H1 (cell line): ENCODE measurements around the gene AGRP. TPM values are rescaled to one million over a fixed set of nuclear protein-coding genes. Genes with fewer than 3 reads are reported as not detected.

Experiments used
- CTCF ChIA-PET: fragments of 300-600 bp; sonication (Branson Sonifier 250); formaldehyde crosslinking; loops from one replicate; lab custom pipeline; 2021; ENCODE audit not compliant: partially characterized antibody; lab: Charles Lee
- POLR2A ChIA-PET: fragments of 300-600 bp; sonication (Branson Sonifier 250); formaldehyde crosslinking; loops from one replicate; lab custom pipeline; 2021; ENCODE audit warnings: inconsistent platforms; ENCODE audit not compliant: partially characterized antibody; lab: Charles Lee
- DNase-seq, 2 experiments: peaks; one replicate each; pipeline versions ENCODE4 v3.0.0 to v3.0.0-alpha.2; 2010 to 2022; ENCODE audit warnings: low spot score in 2 of 2, low read depth in 1 of 2, mixed read lengths in 1 of 2
- FAIRE-seq: peaks from 2 replicates; lab custom pipeline; 2011; peaks lifted over from hg19 to GRCh38; lab: Jason Lieb, UNC
- H2AFZ ChIP-seq: 2 replicates; pipeline ENCODE4 v1.8.1; 2012; ENCODE audit warnings: low read length, inconsistent platforms
- H2AK5ac ChIP-seq: 2 replicates; pipeline ENCODE4 v1.6.1; 2013; ENCODE audit warnings: low read depth, low read length
- H2BK120ac ChIP-seq: replicated peaks from 2 replicates; pipeline ENCODE3; 2013; ENCODE audit warnings: low read depth, low read length, inconsistent platforms
- H2BK12ac ChIP-seq: 2 replicates; pipeline ENCODE4 v1.6.1; 2013; ENCODE audit warnings: low read depth, low read length
- H2BK15ac ChIP-seq: 2 replicates; pipeline ENCODE4 v1.6.1; 2013; ENCODE audit warnings: low read length
- H2BK20ac ChIP-seq: 2 replicates; pipeline ENCODE4 v1.6.1; 2013; ENCODE audit warnings: low read length
- H2BK5ac ChIP-seq: 2 replicates; pipeline ENCODE4 v1.6.1; 2013; ENCODE audit warnings: low read depth, low read length
- H3K14ac ChIP-seq: 2 replicates; pipeline ENCODE4 v1.6.1; 2013; ENCODE audit warnings: inconsistent platforms; ENCODE audit not compliant: insufficient read length
- H3K18ac ChIP-seq: 2 replicates; pipeline ENCODE4 v1.6.1; 2013; ENCODE audit warnings: low read length; ENCODE audit errors: extremely low read depth
- H3K23ac ChIP-seq: 2 replicates; pipeline ENCODE4 v1.6.1; 2013; ENCODE audit warnings: inconsistent platforms; ENCODE audit not compliant: insufficient read length
- H3K23me2 ChIP-seq: 2 replicates; pipeline ENCODE4 v1.6.1; 2013; ENCODE audit warnings: low read depth, low read length
- H3K27ac ChIP-seq: 2 replicates; pipeline ENCODE4 v1.6.1; 2011; ENCODE audit warnings: low read depth, low read length, inconsistent platforms
- H3K27me3 ChIP-seq, 4 experiments: replicated peaks in 1 of 4; 1 replicate in 1 of 4; 2 replicates in 3 of 4; pipeline versions ENCODE4 v1.6.1 to v1.8.1; 2011 to 2013; ENCODE audit warnings: low read length in 3 of 4, mild to moderate bottlenecking in 3 of 4, inconsistent platforms in 2 of 4, mixed read lengths in 2 of 4, moderate library complexity in 1 of 4; ENCODE audit not compliant: control insufficient read depth in 3 of 4, insufficient read depth in 3 of 4; ENCODE audit errors: extremely low read depth in 1 of 4
- H3K36me3 ChIP-seq, 4 experiments: 2 replicates each; pipeline versions ENCODE4 v1.6.1 to v1.8.1; 2011 to 2013; ENCODE audit warnings: mild to moderate bottlenecking in 4 of 4, low read length in 3 of 4, moderate library complexity in 2 of 4, control low read depth in 1 of 4, inconsistent platforms in 1 of 4; ENCODE audit not compliant: insufficient read depth in 4 of 4, control insufficient read depth in 2 of 4
- H3K4ac ChIP-seq: replicated peaks from 2 replicates; pipeline ENCODE3; 2013; ENCODE audit warnings: low read length, low read depth, mixed read lengths, inconsistent platforms; ENCODE audit not compliant: insufficient read length
- H3K4me1 ChIP-seq, 4 experiments: replicated peaks in 1 of 4; 1 replicate in 1 of 4; 2 replicates in 3 of 4; pipeline versions ENCODE4 v1.6.1 to v1.8.1; 2011 to 2013; ENCODE audit warnings: low read length in 3 of 4, inconsistent platforms in 2 of 4, mixed read lengths in 1 of 4; ENCODE audit not compliant: insufficient read depth in 4 of 4, control insufficient read depth in 3 of 4
- H3K4me2 ChIP-seq, 2 experiments: 2 replicates each; pipeline versions ENCODE4 v1.6.1 to v1.8.1; 2011 to 2013; ENCODE audit warnings: low read depth in 2 of 2, low read length in 2 of 2, control low read depth in 1 of 2, inconsistent platforms in 1 of 2, mild to moderate bottlenecking in 1 of 2; ENCODE audit not compliant: insufficient read depth in 1 of 2
- H3K4me3 ChIP-seq, 4 experiments: fragments of 200-600, 300-600 bp in 1 of 4; sonication (generic), shearing (Covaris generic), sonication (Bioruptor Twin) in 1 of 4; 2 replicates each; pipeline versions ENCODE4 v1.5.1 to v1.8.1; 2011 to 2016; ENCODE audit warnings: low read length in 4 of 4, low read depth in 3 of 4, control low read depth in 2 of 4, inconsistent platforms in 2 of 4, mild to moderate bottlenecking in 2 of 4, mixed read lengths in 1 of 4, moderate library complexity in 1 of 4; ENCODE audit not compliant: insufficient read depth in 2 of 4; ENCODE audit errors: extremely low read depth in 1 of 4
- H3K56ac ChIP-seq: replicated peaks from 2 replicates; pipeline ENCODE3; 2013; ENCODE audit warnings: low read depth, mild to moderate bottlenecking, mixed read lengths, low read length, inconsistent platforms; ENCODE audit not compliant: insufficient read length
- H3K79me1 ChIP-seq: 2 replicates; pipeline ENCODE4 v1.6.1; 2013; ENCODE audit warnings: low read depth, low read length, control low read depth
- H3K79me2 ChIP-seq, 2 experiments: 2 replicates each; pipeline versions ENCODE4 v1.6.1 to v1.8.1; 2012 to 2013; ENCODE audit warnings: low read length in 2 of 2, mild to moderate bottlenecking in 2 of 2, inconsistent platforms in 1 of 2; ENCODE audit not compliant: insufficient read depth in 2 of 2, control insufficient read depth in 1 of 2
- H3K9ac ChIP-seq, 4 experiments: replicated peaks in 1 of 4; 1 replicate in 1 of 4; 2 replicates in 3 of 4; pipeline versions ENCODE4 v1.6.1 to v1.8.1; 2011 to 2013; ENCODE audit warnings: low read depth in 3 of 4, low read length in 3 of 4, control low read depth in 2 of 4, mild to moderate bottlenecking in 2 of 4, moderate library complexity in 2 of 4, inconsistent platforms in 1 of 4; ENCODE audit errors: extremely low read depth in 1 of 4
- H3K9me3 ChIP-seq, 2 experiments: 2 replicates each; pipeline versions ENCODE4 v1.6.1 to v1.8.1; 2012 to 2013; ENCODE audit warnings: mild to moderate bottlenecking in 2 of 2, moderate library complexity in 2 of 2, control low read depth in 1 of 2, inconsistent platforms in 1 of 2, low read depth in 1 of 2, low read length in 1 of 2, mixed read lengths in 1 of 2; ENCODE audit not compliant: insufficient read depth in 2 of 2
- H4K20me1 ChIP-seq, 2 experiments: replicated peaks in 1 of 2; 2 replicates each; pipeline versions ENCODE3 to v1.8.1; 2011 to 2013; ENCODE audit warnings: inconsistent platforms in 2 of 2, low read length in 2 of 2, mild to moderate bottlenecking in 1 of 2; ENCODE audit not compliant: insufficient read depth in 2 of 2, control insufficient read depth in 1 of 2
- H4K5ac ChIP-seq: 2 replicates; pipeline ENCODE4 v1.6.1; 2013; ENCODE audit warnings: low read length, low read depth, mixed read lengths, inconsistent platforms; ENCODE audit not compliant: insufficient read length
- H4K8ac ChIP-seq: 2 replicates; pipeline ENCODE4 v1.8.0; 2013; ENCODE audit warnings: mild to moderate bottlenecking, moderate library complexity, low read length, inconsistent platforms; ENCODE audit not compliant: insufficient read depth; ENCODE audit errors: extremely low read depth
- H4K91ac ChIP-seq: replicated peaks from 2 replicates; pipeline ENCODE3; 2013; ENCODE audit warnings: low read length, mixed read lengths, inconsistent platforms; ENCODE audit not compliant: insufficient read length
- CBX5 ChIP-seq: fragments of 300-800, 300-1000 bp; sonication (generic); IDR thresholded peaks from 2 replicates; pipeline ENCODE4 v1.7.1; 2016; ENCODE audit warnings: antibody characterized with exemption, low read length, low read depth
- CHD1 ChIP-seq: IDR thresholded peaks from 2 replicates; pipeline ENCODE4 v1.6.1; 2012; ENCODE audit warnings: low read depth, low read length, improper control_type of control experiment
- CREB1 ChIP-seq: IDR thresholded peaks from 2 replicates; pipeline ENCODE4 v1.6.1; 2012; ENCODE audit warnings: inconsistent platforms
- EGR1 ChIP-seq: IDR thresholded peaks from 2 replicates; pipeline ENCODE4 v1.6.1; 2011; ENCODE audit warnings: low read depth, low read length, borderline replicate concordance
- EP300 ChIP-seq, 2 experiments: IDR thresholded peaks; 1 replicate in 1 of 2; 2 replicates in 1 of 2; pipeline ENCODE4 v1.6.1; 2011 to 2012; ENCODE audit warnings: low read depth in 2 of 2, low read length in 2 of 2, mild to moderate bottlenecking in 2 of 2, borderline replicate concordance in 1 of 2, inconsistent platforms in 1 of 2, moderate library complexity in 1 of 2
- GTF2F1 ChIP-seq: IDR thresholded peaks from 2 replicates; pipeline ENCODE4 v1.6.1; 2012; ENCODE audit warnings: low read depth, low read length, improper control_type of control experiment, borderline replicate concordance
- JUN ChIP-seq: IDR thresholded peaks from 2 replicates; pipeline ENCODE4 v1.6.1; 2011; ENCODE audit warnings: low read depth, mild to moderate bottlenecking, improper control_type of control experiment, low read length
- SIRT6 ChIP-seq: IDR thresholded peaks from one replicate; pipeline ENCODE4 v1.7.1; 2012; ENCODE audit warnings: low read length, inconsistent platforms
- TAF7 ChIP-seq: optimal IDR thresholded peaks from 2 replicates; pipeline ENCODE3; 2011; ENCODE audit warnings: low read depth, mild to moderate bottlenecking, inconsistent platforms, low read length, moderate library complexity, borderline replicate concordance
- TBP ChIP-seq: IDR thresholded peaks from 2 replicates; pipeline ENCODE4 v1.6.1; 2011; ENCODE audit warnings: low read depth, low read length, improper control_type of control experiment
- WGBS, 2 experiments: shearing (Covaris generic) in 1 of 2; methylation state at CpG; one replicate each; pipeline versions ENCODE4 v1.1.6 to v1.1.7; 2013 to 2015; ENCODE audit warnings: low lambda C conversion rate in 2 of 2, mixed read lengths in 2 of 2, inconsistent platforms in 1 of 2, low coverage in 1 of 2, missing lambda C conversion rate in 1 of 2; ENCODE audit not compliant: insufficient replicate concordance in 2 of 2, insufficient coverage in 1 of 2, insufficient read length in 1 of 2; ENCODE audit errors: extremely low coverage in 1 of 2, missing lambda C conversion rate in 1 of 2; 5-methylcytosine and 5-hydroxymethylcytosine counted together
- long read RNA-seq, 2 experiments: library from RNA in 1 of 2; library from capped mRNA in 1 of 2; stranded (forward); transcript quantifications; one replicate each; pipeline ENCODE4 v2.0.0, GENCODE V29; 2021; ENCODE audit warnings: inconsistent platforms in 1 of 2
- polyA minus RNA-seq, 3 experiments: library from RNA; depleted of rRNA, polyadenylated mRNA; stranded (reverse); fragments of >200 nt; gene quantifications; 1 replicate in 2 of 3; 2 replicates in 1 of 3; pipeline ENCODE4 v1.2.3, GENCODE V29; 2011
- polyA plus RNA-seq, 7 experiments: library from polyadenylated mRNA; depleted of rRNA in 3 of 7; stranded (reverse) in 5 of 7; unstranded in 2 of 7; fragments of >200 nt in 5 of 7; fragments of 200-250 nt in 2 of 7; gene quantifications; 1 replicate in 5 of 7; 2 replicates in 1 of 7; 4 replicates in 1 of 7; pipeline versions ENCODE4 v1.2.1 to v1.2.3, GENCODE V29; 2011 to 2013; ENCODE audit warnings: missing spikeins in 2 of 7, mixed read lengths in 2 of 7
- total RNA-seq: library from RNA; stranded (reverse); fragmentation: NEBNext Ultra II Directional; extraction: Animal tissue kit (Norgen Biotek cat#: 25700); gene quantifications from 2 replicates; pipeline ENCODE4 v1.2.1, GENCODE V29; 2021
- TF ChIP-seq, protein P1 (sequence below): IDR thresholded peaks from 2 replicates; pipeline ENCODE4 v1.6.1; 2011; ENCODE audit warnings: low read length, improper control_type of control experiment

The AGRP gene
- total RNA-seq (not detected in 2 replicates), polyA plus RNA-seq (2011; rRNA removed) (not detected in 2 replicates), polyA minus RNA-seq (2011; rRNA and poly(A)+ RNA removed) (not detected in 2 replicates)
- polyA plus RNA-seq (2011; cell fraction: cytosol; rRNA removed), result not detected
- polyA plus RNA-seq (2011; cell fraction: nucleus; rRNA removed), result not detected
- polyA plus RNA-seq (2012, experiment 1 of 2), result not detected in 4 replicates
- polyA plus RNA-seq (2012, experiment 2 of 2), result not detected
- polyA plus RNA-seq (2013, experiment 1 of 2), result not detected
- polyA plus RNA-seq (2013, experiment 2 of 2), result not detected
- not detected for polyA minus RNA-seq (2011; cell fraction: cytosol; rRNA and poly(A)+ RNA removed)
- not detected for polyA minus RNA-seq (2011; cell fraction: nucleus; rRNA and poly(A)+ RNA removed)
- long read RNA-seq, experiment 1, result 0 reads
- long read RNA-seq, experiment 2, result 0 reads

DNA sequence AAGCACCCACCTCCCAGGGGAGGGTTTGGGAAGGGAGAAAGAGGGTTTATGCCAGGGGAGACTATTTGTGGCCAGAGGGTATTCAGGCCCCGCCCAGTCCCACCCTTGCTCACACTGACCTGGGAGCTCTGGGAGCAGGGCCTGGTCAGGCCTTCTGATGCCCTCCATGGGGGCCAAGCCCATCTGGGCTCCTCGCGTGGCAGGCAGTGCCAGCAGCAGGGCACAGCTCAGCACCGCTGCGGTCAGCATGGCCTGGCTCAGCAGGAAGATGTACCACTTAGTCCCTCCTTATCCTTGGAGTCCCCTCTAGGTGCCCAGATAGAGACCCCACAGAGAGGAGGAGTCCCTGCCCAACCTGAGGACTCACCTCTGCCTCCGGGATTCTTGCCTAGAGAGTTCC lies at the start of gene AGRP:
Gene AGRP (minus strand): TSS at position 398 of the 400 bp plus-strand sequence. CDS start 149 bp downstream, at position 249.
- Histone ChIP-seq H4K8ac (peak within 1 kb of the TSS; percentile 76; the same call in 1 of the 2 replicates), H4K20me1 (peaks cover 2 to 6% of the 10 kb centered on the region in 2 experiments), H3K14ac (no peak within 1 kb of the TSS), H3K4me1 (peaks cover 0 to 3% (median 3%) of the 10 kb centered on the region in 4 experiments; a peak in 4 of 7 replicates), H3K4me3 (no peak within 1 kb of the TSS), H3K27ac (no peak within 1 kb of the TSS), H2BK5ac (no peak within 1 kb of the TSS), H2AFZ (no peak within 1 kb of the TSS), H3K79me2 (peaks cover 0 to 8% of the 10 kb centered on the region in 2 experiments; a peak in 2 of 4 replicates), H2BK15ac (no peak within 1 kb of the TSS), H3K9me3 (no peaks in the 10 kb centered on the region), H2AK5ac (no peak within 1 kb of the TSS), H4K91ac (no peak within 1 kb of the TSS), H2BK20ac (no peak within 1 kb of the TSS), H3K4ac (no peak within 1 kb of the TSS), H3K9ac (no peak within 1 kb of the TSS), H2BK12ac (no peak within 1 kb of the TSS), H3K79me1 (no peaks in the 10 kb centered on the region; the same call in 1 of the 2 replicates), H4K5ac (no peak within 1 kb of the TSS), H3K56ac (no peak within 1 kb of the TSS), H3K4me2 (peak within 1 kb of the TSS in 1 of 2 experiments; percentile 68; a peak in 1 of 4 replicates), H2BK120ac (no peak within 1 kb of the TSS), H3K36me3 (no peaks in the 10 kb centered on the region), H3K23me2 (peaks cover 8% of the 10 kb centered on the region; the same call in 1 of the 2 replicates), H3K23ac (no peak within 1 kb of the TSS), H3K27me3 (peaks cover 16 to 37% (median 29%) of the 10 kb centered on the region in 4 experiments), H3K18ac (no peak within 1 kb of the TSS)
- DNase-seq, result no peak
- ChIA-PET CTCF (interaction anchor here (0.9 to 8.9 kb wide), 4 partner anchors 10 to 38 kb away, joined by 3 to 74 read pairs (median 34); no protein-coding TSS in a partner anchor), POLR2A (interaction anchor here (1.2 kb wide), 1 partner anchor 57 kb away, joined by 3 read pairs; no protein-coding TSS in a partner anchor)
- WGBS, 2 experiments, result 93% methylated on average over 5 of the region's 6 CpGs; no CpG with 5 or more reads in 1 of the 2 experiments
- FAIRE-seq, result no peak
- TF ChIP-seq TBP (no peak), GTF2F1 (no peak), CBX5 (no peak), SIRT6 (no peak), EGR1 (no peak), CHD1 (no peak), TAF7 (no peak), EP300 (IDR thresholded peaks at IDR 0.05; ENCODE audit: borderline replicate concordance in 1 of 2, low read depth in 2 of 2, low read length in 2 of 2) (no peak), JUN (no peak), CREB1 (no peak)
- TF ChIP-seq, protein P1, sequence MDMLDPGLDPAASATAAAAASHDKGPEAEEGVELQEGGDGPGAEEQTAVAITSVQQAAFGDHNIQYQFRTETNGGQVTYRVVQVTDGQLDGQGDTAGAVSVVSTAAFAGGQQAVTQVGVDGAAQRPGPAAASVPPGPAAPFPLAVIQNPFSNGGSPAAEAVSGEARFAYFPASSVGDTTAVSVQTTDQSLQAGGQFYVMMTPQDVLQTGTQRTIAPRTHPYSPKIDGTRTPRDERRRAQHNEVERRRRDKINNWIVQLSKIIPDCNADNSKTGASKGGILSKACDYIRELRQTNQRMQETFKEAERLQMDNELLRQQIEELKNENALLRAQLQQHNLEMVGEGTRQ, result no peak
